ENCODE measurements around the gene SIGLEC5.
A peak's percentile ranks its signal among the peaks of the same experiment; 100 is the strongest.

Gene SIGLEC5

DNA sequence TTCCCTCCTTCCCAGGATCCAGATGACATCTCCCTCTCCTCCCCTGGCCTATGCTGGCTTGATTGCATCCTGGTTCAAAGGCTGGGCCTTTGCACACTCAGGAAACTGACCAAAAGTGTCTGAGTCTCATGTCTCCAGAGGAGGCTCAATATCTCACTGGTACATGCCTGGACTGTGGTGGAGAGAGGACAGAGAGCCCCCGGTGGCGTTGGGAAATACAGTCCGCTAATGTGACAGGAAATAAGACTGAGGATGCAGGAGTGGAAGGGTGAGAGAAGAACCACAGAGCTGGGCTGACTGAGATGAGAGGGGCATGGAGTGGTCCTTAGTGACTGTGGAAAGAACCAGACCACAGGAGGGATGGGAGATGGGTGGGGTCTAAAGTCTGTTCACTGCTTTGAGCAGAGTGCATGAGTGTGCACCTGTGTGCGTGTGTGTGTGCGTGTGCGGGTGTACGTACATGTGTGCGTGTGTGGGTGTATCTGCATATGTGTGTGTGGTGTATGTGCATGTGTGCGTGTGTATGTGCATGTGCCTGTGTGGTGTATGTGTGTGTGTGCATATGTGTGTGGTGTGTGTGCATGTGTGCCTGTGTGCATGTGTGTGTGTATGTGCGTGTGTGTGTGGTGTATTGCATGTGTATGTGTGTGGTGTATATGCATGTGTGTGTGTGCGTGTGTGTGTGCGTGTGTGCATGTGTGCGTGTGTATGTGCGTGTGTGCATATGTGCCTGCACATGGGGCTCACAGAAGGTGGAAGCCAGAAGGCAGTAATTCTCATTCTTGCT lies 1.9 kb downstream of the SIGLEC5 start:
- no peaks in the 10 kb centered on the region for H3K9me3 ChIP-seq (ENCODE audit: control insufficient read depth, low read length)
- peaks cover 41% of the 10 kb centered on the region for H3K4me1 ChIP-seq
- H3K9ac ChIP-seq, result peak overlapping the region; percentile 71
- no peak for TF ChIP-seq CTCF (IDR thresholded peaks at IDR 0.05)
- H3K27me3 ChIP-seq (ENCODE audit: control insufficient read depth, insufficient read depth, low read length), result no peaks in the 10 kb centered on the region
- peak overlapping the region; percentile 67 for H3K4me2 ChIP-seq (ENCODE audit: low read length)
- H3K79me2 ChIP-seq, result peaks cover 38% of the 10 kb centered on the region
- peak overlapping the region; percentile 58 for H3K4me3 ChIP-seq (ENCODE audit: low read depth, low read length)
- H2AFZ ChIP-seq, result peak overlapping the region; percentile 51
- peak overlapping the region; percentile 90 for H3K27ac ChIP-seq
- no peaks in the 10 kb centered on the region for H3K36me3 ChIP-seq (ENCODE audit: control insufficient read depth, insufficient read depth, low read length)

DNA sequence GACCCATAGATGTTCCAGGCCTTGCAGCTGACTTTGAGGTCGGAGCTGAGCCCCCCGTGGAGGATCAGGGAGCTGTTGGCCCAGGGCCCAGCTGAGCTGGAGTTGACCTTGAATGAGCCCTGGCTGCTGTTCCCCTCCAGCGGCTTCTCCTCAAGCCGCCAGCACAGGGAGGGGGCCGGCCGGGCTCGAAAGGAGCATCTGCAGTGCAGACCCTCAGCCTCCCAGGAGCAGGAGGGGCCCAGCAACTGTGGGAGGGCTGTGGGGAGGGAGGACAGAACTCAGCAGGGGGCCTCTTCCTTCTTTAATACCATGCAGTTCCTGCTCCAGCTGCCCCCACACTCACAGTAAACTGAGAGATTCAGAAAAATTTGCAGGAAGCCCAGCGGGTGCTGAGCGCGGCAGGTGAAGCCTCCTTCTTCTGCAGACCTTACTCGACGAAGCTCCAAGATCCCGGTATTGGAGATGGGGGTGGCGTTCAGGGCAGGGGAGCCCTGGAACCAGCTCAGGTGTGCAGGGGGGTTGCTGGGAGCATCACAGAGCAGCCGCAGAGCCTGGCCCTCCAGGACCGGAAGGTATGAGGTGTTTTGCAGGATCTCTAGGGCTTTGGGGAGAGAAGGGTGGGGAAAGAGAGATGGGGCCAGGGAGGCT lies 2.6 kb downstream of the SIGLEC5 start:
- Histone ChIP-seq H3K27ac (peak overlapping the region; percentile 90), H3K9me3 (ENCODE audit: control insufficient read depth, low read length) (no peaks in the 10 kb centered on the region), H3K79me2 (peaks cover 38% of the 10 kb centered on the region), H3K9ac (peak overlapping the region; percentile 71), H3K4me1 (peaks cover 40% of the 10 kb centered on the region), H2AFZ (peak overlapping the region; percentile 51), H3K4me2 (ENCODE audit: low read length) (peak overlapping the region; percentile 67), H3K4me3 (ENCODE audit: low read depth, low read length) (peak overlapping the region; percentile 58), H3K36me3 (ENCODE audit: control insufficient read depth, insufficient read depth, low read length) (no peaks in the 10 kb centered on the region), H3K27me3 (ENCODE audit: control insufficient read depth, insufficient read depth, low read length) (no peaks in the 10 kb centered on the region)
- TF ChIP-seq CTCF (IDR thresholded peaks at IDR 0.05), result no peak

DNA sequence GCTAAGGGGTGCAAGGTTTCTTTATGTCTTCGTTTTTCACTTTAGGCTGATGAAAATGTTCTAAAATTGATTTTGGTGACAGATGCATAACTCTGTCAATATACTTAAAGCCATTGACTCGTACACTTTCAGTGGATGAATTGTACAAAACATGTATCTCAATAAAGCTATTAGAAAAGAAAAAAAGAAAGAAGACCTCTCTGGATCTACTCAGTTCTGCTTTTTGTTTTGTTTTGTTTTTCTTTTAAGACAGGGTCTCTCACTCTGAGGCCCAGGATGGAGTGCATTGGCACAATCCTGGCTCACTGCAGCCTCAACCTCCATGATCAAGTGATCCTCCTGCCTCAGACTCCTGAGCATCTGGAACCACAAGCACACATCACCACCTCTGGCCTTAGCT lies 3.5 kb downstream of the SIGLEC5 start:
- H3K4me3 ChIP-seq (ENCODE audit: low read depth, low read length), result peak overlapping the region; percentile 58

DNA sequence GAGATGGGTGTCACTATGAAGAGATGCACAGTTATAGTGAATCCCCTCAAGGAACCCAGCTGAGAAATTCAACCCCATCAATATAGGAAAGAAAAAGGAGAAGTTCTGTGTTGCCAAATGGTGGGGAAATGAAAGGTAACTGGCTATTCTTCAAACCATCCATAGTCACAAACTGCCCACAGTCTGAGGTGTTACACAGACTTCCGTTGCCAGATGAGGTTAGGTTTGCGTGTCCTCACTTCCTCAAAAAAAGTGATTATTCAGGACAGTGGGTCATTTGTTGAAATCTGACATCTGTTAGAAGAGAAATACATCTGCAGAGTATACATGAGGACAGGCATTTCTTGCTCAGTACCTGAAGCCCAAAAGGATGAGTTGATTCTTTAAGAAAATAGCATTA lies 9.0 kb downstream of the SIGLEC5 start:
- Histone ChIP-seq H3K4me1 (peaks cover 23% of the 10 kb centered on the region), H3K27me3 (ENCODE audit: control insufficient read depth, insufficient read depth, low read length) (no peaks in the 10 kb centered on the region), H3K27ac (peak overlapping the region; percentile 1), H2AFZ (no peak overlapping the region), H3K36me3 (ENCODE audit: control insufficient read depth, insufficient read depth, low read length) (no peaks in the 10 kb centered on the region), H3K4me3 (ENCODE audit: low read depth, low read length) (no peak overlapping the region), H3K4me2 (ENCODE audit: low read length) (no peak overlapping the region), H3K79me2 (peaks cover 16% of the 10 kb centered on the region), H3K9me3 (ENCODE audit: control insufficient read depth, low read length) (no peaks in the 10 kb centered on the region), H3K9ac (no peak overlapping the region)
- TF ChIP-seq CTCF (IDR thresholded peaks at IDR 0.05), result no peak

More for the DNA sequence above, 3.5 kb downstream of the SIGLEC5 start:
- Histone ChIP-seq H3K27me3 (ENCODE audit: control insufficient read depth, insufficient read depth, low read length) (no peaks in the 10 kb centered on the region), H3K4me1 (peaks cover 35% of the 10 kb centered on the region), H3K79me2 (peaks cover 38% of the 10 kb centered on the region), H3K27ac (peak overlapping the region; percentile 90), H3K4me2 (ENCODE audit: low read length) (peak overlapping the region; percentile 67), H3K9me3 (ENCODE audit: control insufficient read depth, low read length) (no peaks in the 10 kb centered on the region), H3K9ac (no peak overlapping the region), H3K36me3 (ENCODE audit: control insufficient read depth, insufficient read depth, low read length) (no peaks in the 10 kb centered on the region), H2AFZ (no peak overlapping the region)
- no peak for TF ChIP-seq CTCF (IDR thresholded peaks at IDR 0.05)
